Measurements from ENCODE around the gene ZNF75A.

The ZNF75A gene

DNA sequence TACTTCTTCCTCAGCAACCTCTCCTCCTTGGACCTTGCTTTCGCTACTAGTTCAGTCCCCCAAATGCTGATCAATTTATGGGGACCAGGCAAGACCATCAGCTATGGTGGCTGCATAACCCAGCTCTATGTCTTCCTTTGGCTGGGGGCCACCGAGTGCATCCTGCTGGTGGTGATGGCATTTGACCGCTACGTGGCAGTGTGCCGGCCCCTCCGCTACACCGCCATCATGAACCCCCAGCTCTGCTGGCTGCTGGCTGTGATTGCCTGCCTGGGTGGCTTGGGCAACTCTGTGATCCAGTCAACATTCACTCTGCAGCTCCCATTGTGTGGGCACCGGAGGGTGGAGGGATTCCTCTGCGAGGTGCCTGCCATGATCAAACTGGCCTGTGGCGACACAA, 50.8 kb downstream of the ZNF75A start (continued):
- TF ChIP-seq TSHZ2 (CRISPR knock-in tag; IDR thresholded peaks at IDR 0.05), result no peak
- TF ChIP-seq BACH2 (CRISPR knock-in tag; IDR thresholded peaks at IDR 0.05; ENCODE audit: borderline replicate concordance), result no peak
- TF ChIP-seq CSDC2 (CRISPR knock-in tag; IDR thresholded peaks at IDR 0.05), result no peak
- no peak for TF ChIP-seq ZNF8 (CRISPR knock-in tag; IDR thresholded peaks at IDR 0.05)
- TF ChIP-seq GLIS3 (CRISPR knock-in tag; IDR thresholded peaks at IDR 0.05), result no peak
- TF ChIP-seq PATZ1 (CRISPR knock-in tag; IDR thresholded peaks at IDR 0.05; ENCODE audit: borderline replicate concordance), result no peak

- no peak for TF ChIP-seq RARB (CRISPR knock-in tag; IDR thresholded peaks at IDR 0.05)
- no peak for TF ChIP-seq ZFP30 (CRISPR knock-in tag; IDR thresholded peaks at IDR 0.05)
- TF ChIP-seq PPARA (CRISPR knock-in tag; IDR thresholded peaks at IDR 0.05; ENCODE audit: borderline replicate concordance), result no peak
- TF ChIP-seq ZNF565 (CRISPR knock-in tag; conservative IDR thresholded peaks at IDR 0.05; ENCODE audit: low read depth), result no peak
- TF ChIP-seq, protein P1, sequence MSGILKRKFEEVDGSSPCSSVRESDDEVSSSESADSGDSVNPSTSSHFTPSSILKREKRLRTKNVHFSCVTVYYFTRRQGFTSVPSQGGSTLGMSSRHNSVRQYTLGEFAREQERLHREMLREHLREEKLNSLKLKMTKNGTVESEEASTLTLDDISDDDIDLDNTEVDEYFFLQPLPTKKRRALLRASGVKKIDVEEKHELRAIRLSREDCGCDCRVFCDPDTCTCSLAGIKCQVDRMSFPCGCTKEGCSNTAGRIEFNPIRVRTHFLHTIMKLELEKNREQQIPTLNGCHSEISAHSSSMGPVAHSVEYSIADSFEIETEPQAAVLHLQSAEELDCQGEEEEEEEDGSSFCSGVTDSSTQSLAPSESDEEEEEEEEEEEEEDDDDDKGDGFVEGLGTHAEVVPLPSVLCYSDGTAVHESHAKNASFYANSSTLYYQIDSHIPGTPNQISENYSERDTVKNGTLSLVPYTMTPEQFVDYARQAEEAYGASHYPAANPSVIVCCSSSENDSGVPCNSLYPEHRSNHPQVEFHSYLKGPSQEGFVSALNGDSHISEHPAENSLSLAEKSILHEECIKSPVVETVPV (CRISPR knock-in tag; IDR thresholded peaks at IDR 0.05), result no peak
- no peak for TF ChIP-seq ARNTL (CRISPR knock-in tag; IDR thresholded peaks at IDR 0.05; ENCODE audit: borderline replicate concordance, low read depth)
- TF ChIP-seq OSR1 (CRISPR knock-in tag; IDR thresholded peaks at IDR 0.05), result no peak
- TF ChIP-seq TSHZ2 (CRISPR knock-in tag; IDR thresholded peaks at IDR 0.05), result no peak
- TF ChIP-seq ZNF8 (CRISPR knock-in tag; IDR thresholded peaks at IDR 0.05), result no peak
- TF ChIP-seq, protein P2, sequence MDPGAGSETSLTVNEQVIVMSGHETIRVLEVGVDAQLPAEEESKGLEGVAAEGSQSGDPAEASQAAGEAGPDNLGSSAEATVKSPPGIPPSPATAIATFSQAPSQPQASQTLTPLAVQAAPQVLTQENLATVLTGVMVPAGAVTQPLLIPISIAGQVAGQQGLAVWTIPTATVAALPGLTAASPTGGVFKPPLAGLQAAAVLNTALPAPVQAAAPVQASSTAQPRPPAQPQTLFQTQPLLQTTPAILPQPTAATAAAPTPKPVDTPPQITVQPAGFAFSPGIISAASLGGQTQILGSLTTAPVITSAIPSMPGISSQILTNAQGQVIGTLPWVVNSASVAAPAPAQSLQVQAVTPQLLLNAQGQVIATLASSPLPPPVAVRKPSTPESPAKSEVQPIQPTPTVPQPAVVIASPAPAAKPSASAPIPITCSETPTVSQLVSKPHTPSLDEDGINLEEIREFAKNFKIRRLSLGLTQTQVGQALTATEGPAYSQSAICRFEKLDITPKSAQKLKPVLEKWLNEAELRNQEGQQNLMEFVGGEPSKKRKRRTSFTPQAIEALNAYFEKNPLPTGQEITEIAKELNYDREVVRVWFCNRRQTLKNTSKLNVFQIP (CRISPR knock-in tag; IDR thresholded peaks at IDR 0.05; ENCODE audit: borderline replicate concordance, low read depth), result no peak
- no peak for TF ChIP-seq BACH2 (CRISPR knock-in tag; IDR thresholded peaks at IDR 0.05; ENCODE audit: borderline replicate concordance)
- TF ChIP-seq PATZ1 (CRISPR knock-in tag; IDR thresholded peaks at IDR 0.05; ENCODE audit: borderline replicate concordance), result no peak
- ATAC-seq, result no peak
Measured at GRCh38 chr16:3358871-3359270, 53.6 kb downstream of the ZNF75A start.

- no peak for ATAC-seq
- no peak for TF ChIP-seq CSDC2 (CRISPR knock-in tag; IDR thresholded peaks at IDR 0.05)
- no peak for TF ChIP-seq PATZ1 (CRISPR knock-in tag; IDR thresholded peaks at IDR 0.05; ENCODE audit: borderline replicate concordance)
- no peak for TF ChIP-seq ISL1 (CRISPR knock-in tag; IDR thresholded peaks at IDR 0.05)
- TF ChIP-seq ZFP30 (CRISPR knock-in tag; IDR thresholded peaks at IDR 0.05), result no peak
- TF ChIP-seq, protein P2 (CRISPR knock-in tag; IDR thresholded peaks at IDR 0.05; ENCODE audit: borderline replicate concordance, low read depth), result no peak
- TF ChIP-seq TOX (CRISPR knock-in tag; IDR thresholded peaks at IDR 0.05; ENCODE audit: borderline replicate concordance), result no peak
- no peak for TF ChIP-seq ZFP3 (CRISPR knock-in tag; IDR thresholded peaks at IDR 0.05)
Measured at GRCh38 chr16:3362931-3363330, 57.6 kb downstream of the ZNF75A start.
